Gastrocnemius medialis (tissue), 4 donors: ENCODE measurements around the gene SMAD4. TPM values are rescaled to one million over a fixed set of nuclear protein-coding genes. Genes with fewer than 3 reads are reported as not detected.

Experiments
- ATAC-seq, 2 donors: fragments of 150-250 bp; one replicate each; pipeline ENCODE4 v1.9.1; 2016
- DNase-seq, 2 donors: peaks; one replicate each; pipeline ENCODE4 v3.0.0-alpha.2; 2019
- H3K27ac ChIP-seq, 4 donors: fragments of 200-600 bp; sonication (generic); 1 replicate in 1 of 4; 2 replicates in 3 of 4; pipeline ENCODE4 v1.5.1; 2016 to 2018; ENCODE audit warnings: mild to moderate bottlenecking in 2 of 4, moderate library complexity in 1 of 4
- H3K27me3 ChIP-seq, 3 donors: fragments of 200-600 bp; sonication (generic) in 2 of 3; 1 replicate in 1 of 3; 2 replicates in 2 of 3; pipeline versions ENCODE4 v1.5.1 to v1.6.0; 2016 to 2019; ENCODE audit warnings: mild to moderate bottlenecking in 1 of 3, moderate library complexity in 1 of 3
- H3K36me3 ChIP-seq, 2 donors: fragments of 200-600 bp; sonication (generic) in 1 of 2; one replicate each; pipeline ENCODE4 v1.5.1; 2017 to 2018
- H3K4me1 ChIP-seq, 2 donors: fragments of 200-600 bp; sonication (generic) in 1 of 2; one replicate each; pipeline ENCODE4 v1.5.1; 2016 to 2017; ENCODE audit warnings: mild to moderate bottlenecking in 2 of 2
- H3K4me3 ChIP-seq, 4 donors: fragments of 200-600 bp; sonication (generic) in 3 of 4; 1 replicate in 1 of 4; 2 replicates in 3 of 4; pipeline ENCODE4 v1.5.1; 2016 to 2019; ENCODE audit warnings: mild to moderate bottlenecking in 2 of 4
- H3K9me3 ChIP-seq, 3 donors: fragments of 200-600 bp; sonication (generic) in 2 of 3; 1 replicate in 1 of 3; 2 replicates in 2 of 3; pipeline ENCODE4 v1.5.1; 2016 to 2019
- POLR2A ChIP-seq, 2 donors: fragments of 450-650 bp; IDR thresholded peaks; one replicate each; pipeline ENCODE4 v1.6.1; 2017; ENCODE audit warnings: antibody characterized with exemption in 2 of 2, mild to moderate bottlenecking in 2 of 2, moderate library complexity in 2 of 2
- in situ Hi-C, 4 donors: fragments of 200-750 bp; cut with MboI; loops; one replicate each; pipeline versions ENCODE4 v1.15.0 to v1.8.0; 2017; ENCODE audit warnings: low sequenced_read_pairs in 4 of 4
- intact Hi-C: fragments of 100-400 bp; cut with DNase I; formaldehyde crosslinking; loops from one replicate; pipeline ENCODE4 v1.15.1; 2023; ENCODE audit warnings: low total_unique reads
- total RNA-seq, 4 donors: library from RNA; depleted of rRNA; stranded (reverse); fragments of >200 nt; gene quantifications; one replicate each; pipeline versions ENCODE4 v1.1.0 to v1.2.3, GENCODE V29; 2016
- TF ChIP-seq, protein P1 (sequence below), 5 experiments: fragments of 450-650 bp in 3 of 5; fragments of 200-600 bp in 2 of 5; sonication (generic) in 2 of 5; IDR thresholded peaks in 4 of 5; conservative IDR thresholded peaks in 1 of 5; 1 replicate in 4 of 5; 2 replicates in 1 of 5; pipeline ENCODE4 v1.5.1; 2016 to 2019; ENCODE audit warnings: antibody characterized with exemption in 5 of 5, mild to moderate bottlenecking in 3 of 5, moderate library complexity in 3 of 5

The SMAD4 gene
- total RNA-seq, 4 donors from 2014 or later = 148 to 210 (median 168) TPM

DNA sequence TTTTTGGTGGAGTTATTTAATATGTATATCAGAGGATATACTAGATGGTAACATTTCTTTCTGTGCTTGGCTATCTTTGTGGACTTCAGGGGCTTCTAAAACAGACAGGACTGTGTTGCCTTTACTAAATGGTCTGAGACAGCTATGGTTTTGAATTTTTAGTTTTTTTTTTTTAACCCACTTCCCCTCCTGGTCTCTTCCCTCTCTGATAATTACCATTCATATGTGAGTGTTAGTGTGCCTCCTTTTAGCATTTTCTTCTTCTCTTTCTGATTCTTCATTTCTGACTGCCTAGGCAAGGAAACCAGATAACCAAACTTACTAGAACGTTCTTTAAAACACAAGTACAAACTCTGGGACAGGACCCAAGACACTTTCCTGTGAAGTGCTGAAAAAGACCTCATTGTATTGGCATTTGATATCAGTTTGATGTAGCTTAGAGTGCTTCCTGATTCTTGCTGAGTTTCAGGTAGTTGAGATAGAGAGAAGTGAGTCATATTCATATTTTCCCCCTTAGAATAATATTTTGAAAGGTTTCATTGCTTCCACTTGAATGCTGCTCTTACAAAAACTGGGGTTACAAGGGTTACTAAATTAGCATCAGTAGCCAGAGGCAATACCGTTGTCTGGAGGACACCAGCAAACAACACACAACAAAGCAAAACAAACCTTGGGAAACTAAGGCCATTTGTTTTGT is 52.7 kb downstream of the SMAD4 start:
- intact Hi-C loops (no loop called here), in situ Hi-C loops (no loop called here)
- ATAC-seq = no peak
- TF ChIP-seq, protein P1, sequence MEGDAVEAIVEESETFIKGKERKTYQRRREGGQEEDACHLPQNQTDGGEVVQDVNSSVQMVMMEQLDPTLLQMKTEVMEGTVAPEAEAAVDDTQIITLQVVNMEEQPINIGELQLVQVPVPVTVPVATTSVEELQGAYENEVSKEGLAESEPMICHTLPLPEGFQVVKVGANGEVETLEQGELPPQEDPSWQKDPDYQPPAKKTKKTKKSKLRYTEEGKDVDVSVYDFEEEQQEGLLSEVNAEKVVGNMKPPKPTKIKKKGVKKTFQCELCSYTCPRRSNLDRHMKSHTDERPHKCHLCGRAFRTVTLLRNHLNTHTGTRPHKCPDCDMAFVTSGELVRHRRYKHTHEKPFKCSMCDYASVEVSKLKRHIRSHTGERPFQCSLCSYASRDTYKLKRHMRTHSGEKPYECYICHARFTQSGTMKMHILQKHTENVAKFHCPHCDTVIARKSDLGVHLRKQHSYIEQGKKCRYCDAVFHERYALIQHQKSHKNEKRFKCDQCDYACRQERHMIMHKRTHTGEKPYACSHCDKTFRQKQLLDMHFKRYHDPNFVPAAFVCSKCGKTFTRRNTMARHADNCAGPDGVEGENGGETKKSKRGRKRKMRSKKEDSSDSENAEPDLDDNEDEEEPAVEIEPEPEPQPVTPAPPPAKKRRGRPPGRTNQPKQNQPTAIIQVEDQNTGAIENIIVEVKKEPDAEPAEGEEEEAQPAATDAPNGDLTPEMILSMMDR (IDR thresholded peaks at IDR 0.05 in 4 of 5, conservative IDR thresholded peaks at IDR 0.05 in 1 of 5) = no peak
- TF ChIP-seq POLR2A (IDR thresholded peaks at IDR 0.05) = no peak
- H3K9me3 ChIP-seq = no peaks in the 10 kb centered on the region
- peaks cover 0 to 3% of the 10 kb centered on the region in 2 donors for H3K4me1 ChIP-seq
- no peak for DNase-seq
- H3K27ac ChIP-seq = no peak overlapping the region
- H3K36me3 ChIP-seq = peaks cover 0 to 35% of the 10 kb centered on the region in 2 donors
- H3K4me3 ChIP-seq = no peak overlapping the region
- no peaks in the 10 kb centered on the region for H3K27me3 ChIP-seq

DNA sequence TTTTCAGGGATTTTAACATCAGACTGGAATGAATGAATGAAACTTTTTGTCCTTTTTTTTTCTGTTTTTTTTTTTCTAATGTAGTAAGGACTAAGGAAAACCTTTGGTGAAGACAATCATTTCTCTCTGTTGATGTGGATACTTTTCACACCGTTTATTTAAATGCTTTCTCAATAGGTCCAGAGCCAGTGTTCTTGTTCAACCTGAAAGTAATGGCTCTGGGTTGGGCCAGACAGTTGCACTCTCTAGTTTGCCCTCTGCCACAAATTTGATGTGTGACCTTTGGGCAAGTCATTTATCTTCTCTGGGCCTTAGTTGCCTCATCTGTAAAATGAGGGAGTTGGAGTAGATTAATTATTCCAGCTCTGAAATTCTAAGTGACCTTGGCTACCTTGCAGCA is 53.4 kb downstream of the SMAD4 start:
- DNase-seq (no peak), ATAC-seq (no peak)
- in situ Hi-C loops (no loop called here), intact Hi-C loops (no loop called here)
- H3K36me3 ChIP-seq = peaks cover 0 to 30% of the 10 kb centered on the region in 2 donors
- no peak overlapping the region for H3K4me3 ChIP-seq
- H3K9me3 ChIP-seq = peaks cover 0 to 2% (median 2%) of the 10 kb centered on the region in 3 donors
- TF ChIP-seq, protein P1 (IDR thresholded peaks at IDR 0.05 in 4 of 5, conservative IDR thresholded peaks at IDR 0.05 in 1 of 5) = no peak
- no peak for TF ChIP-seq POLR2A (IDR thresholded peaks at IDR 0.05)
- H3K27me3 ChIP-seq = no peaks in the 10 kb centered on the region
- no peak overlapping the region for H3K27ac ChIP-seq
- no peaks in the 10 kb centered on the region for H3K4me1 ChIP-seq

DNA sequence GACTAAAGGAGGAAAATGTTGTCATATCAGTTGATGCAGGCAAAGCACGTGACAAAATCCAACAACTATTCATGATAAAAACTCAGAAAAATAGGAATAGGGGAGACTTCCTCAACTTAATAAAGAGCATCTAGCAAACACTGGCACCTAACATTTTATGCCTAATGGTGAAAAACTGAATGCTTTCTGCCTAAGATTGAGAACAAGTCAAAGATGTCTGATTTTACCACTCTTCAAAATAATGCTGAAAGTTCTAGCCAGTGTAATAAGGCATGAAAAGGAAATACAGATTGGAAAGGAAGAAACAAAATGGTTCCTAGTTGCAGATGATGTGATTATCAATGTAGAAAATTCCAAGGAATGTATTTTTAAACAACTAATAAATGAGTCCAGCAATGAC is 58.4 kb downstream of the SMAD4 start:
- H3K4me3 ChIP-seq = no peak overlapping the region
- no peak for DNase-seq
- no peak overlapping the region for H3K27ac ChIP-seq
- no peaks in the 10 kb centered on the region for H3K27me3 ChIP-seq
- no peaks in the 10 kb centered on the region for H3K4me1 ChIP-seq
- peaks cover 0 to 6% of the 10 kb centered on the region in 2 donors for H3K36me3 ChIP-seq
- no peak for ATAC-seq
- H3K9me3 ChIP-seq = peaks cover 0 to 3% (median 3%) of the 10 kb centered on the region in 3 donors
- no peak for TF ChIP-seq POLR2A (IDR thresholded peaks at IDR 0.05)
- TF ChIP-seq, protein P1 (IDR thresholded peaks at IDR 0.05 in 4 of 5, conservative IDR thresholded peaks at IDR 0.05 in 1 of 5) = no peak
- in situ Hi-C loops = no loop called here
- intact Hi-C loops = no loop called here

DNA sequence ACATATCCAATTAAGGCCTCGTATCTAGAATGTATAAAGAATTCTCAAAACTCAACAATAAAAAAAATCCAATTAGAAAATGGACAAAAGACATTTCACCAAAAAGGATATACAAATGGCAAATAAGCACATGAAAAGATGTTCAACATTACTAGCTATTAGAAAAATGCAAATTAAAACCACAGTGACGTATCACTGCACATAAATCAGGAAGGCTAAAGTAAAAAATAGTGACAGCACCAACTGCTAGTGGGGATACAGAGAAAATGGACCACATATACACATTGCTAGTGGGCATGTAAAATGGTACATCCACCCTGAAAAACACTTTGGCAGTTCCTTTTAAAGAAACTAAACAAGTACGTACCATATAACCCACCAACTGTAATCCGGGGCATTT is 59.7 kb downstream of the SMAD4 start:
- Histone ChIP-seq H3K4me1 (no peaks in the 10 kb centered on the region), H3K9me3 (peaks cover 0 to 3% (median 3%) of the 10 kb centered on the region in 3 donors), H3K36me3 (no peaks in the 10 kb centered on the region), H3K4me3 (no peak overlapping the region), H3K27ac (no peak overlapping the region), H3K27me3 (no peaks in the 10 kb centered on the region)
- ATAC-seq (no peak), DNase-seq (no peak)
- intact Hi-C loops = no loop called here
- TF ChIP-seq POLR2A (IDR thresholded peaks at IDR 0.05) = no peak
- TF ChIP-seq, protein P1 (IDR thresholded peaks at IDR 0.05 in 4 of 5, conservative IDR thresholded peaks at IDR 0.05 in 1 of 5) = no peak
- in situ Hi-C loops = no loop called here
